Skeletal muscle cell (primary cell): ENCODE measurements around the gene ZNRF2.
"Not testable (repeated sequence)": the region's sequence is repeated elsewhere in the genome, so short reads cannot be mapped to it uniquely, and the experiment has no call there.

ENCODE experiments used
- DNase-seq: peaks from one replicate; pipeline ENCODE4 v3.0.0-alpha.2; 2010; ENCODE audit warnings: low read depth
- H3K4me3 ChIP-seq: 2 replicates; pipeline ENCODE4 v1.5.1; 2011; ENCODE audit warnings: low read depth, mild to moderate bottlenecking, control low read depth, low read length, moderate library complexity

The ZNRF2 gene

GRCh38 chr7:30285536-30286284 is 1.3 kb downstream of the ZNRF2 start:
- no peak for DNase-seq
- peak overlapping the region; percentile 56 for H3K4me3 ChIP-seq

- H3K4me3 ChIP-seq = peak overlapping the region; percentile 56
- no peak for DNase-seq
These were observed 2.4 kb downstream of the ZNRF2 start for GRCh38 chr7:30286749-30287148.

GRCh38 chr7:30287625-30288024 is 3.2 kb downstream of the ZNRF2 start:
- not testable (repeated sequence) for H3K4me3 ChIP-seq, DNase-seq

GRCh38 chr7:30289634-30290033 is 5.2 kb downstream of the ZNRF2 start:
- not testable (repeated sequence) for H3K4me3 ChIP-seq, DNase-seq

- not testable (repeated sequence) for H3K4me3 ChIP-seq, DNase-seq
These were observed 5.9 kb downstream of the ZNRF2 start for GRCh38 chr7:30290317-30290716.

- not testable (repeated sequence) for DNase-seq, H3K4me3 ChIP-seq
These were observed 8.1 kb downstream of the ZNRF2 start for GRCh38 chr7:30292416-30293038.

GRCh38 chr7:30296304-30296703 is 11.9 kb downstream of the ZNRF2 start:
- not testable (repeated sequence) for DNase-seq, H3K4me3 ChIP-seq

GRCh38 chr7:30297499-30297898 is 13.1 kb downstream of the ZNRF2 start:
- not testable (repeated sequence) for H3K4me3 ChIP-seq, DNase-seq

GRCh38 chr7:30298409-30298808 is 14.0 kb downstream of the ZNRF2 start:
- not testable (repeated sequence) for H3K4me3 ChIP-seq, DNase-seq

GRCh38 chr7:30301751-30302150 is 17.4 kb downstream of the ZNRF2 start:
- H3K4me3 ChIP-seq = no peak overlapping the region
- DNase-seq = no peak

- no peak overlapping the region for H3K4me3 ChIP-seq
- no peak for DNase-seq
These were observed 18.4 kb downstream of the ZNRF2 start for GRCh38 chr7:30302656-30303311.

- no peak for DNase-seq
- no peak overlapping the region for H3K4me3 ChIP-seq
These were observed 19.1 kb downstream of the ZNRF2 start for GRCh38 chr7:30303312-30304039.

GRCh38 chr7:30304177-30304884 is 19.9 kb downstream of the ZNRF2 start:
- no peak for DNase-seq
- H3K4me3 ChIP-seq = no peak overlapping the region

- no peak overlapping the region for H3K4me3 ChIP-seq
- no peak for DNase-seq
These were observed 22.6 kb downstream of the ZNRF2 start for GRCh38 chr7:30306976-30307375.

GRCh38 chr7:30308389-30308788 is 24.0 kb downstream of the ZNRF2 start:
- no peak overlapping the region for H3K4me3 ChIP-seq
- DNase-seq = no peak

GRCh38 chr7:30309302-30309701 is 24.9 kb downstream of the ZNRF2 start:
- H3K4me3 ChIP-seq = no peak overlapping the region
- DNase-seq = no peak

- DNase-seq = no peak
- no peak overlapping the region for H3K4me3 ChIP-seq
These were observed 25.5 kb downstream of the ZNRF2 start for GRCh38 chr7:30309842-30310435.

- no peak overlapping the region for H3K4me3 ChIP-seq
- no peak for DNase-seq
These were observed 26.4 kb downstream of the ZNRF2 start for GRCh38 chr7:30310674-30311362.
